K562 (cell line): ENCODE data around the gene MECP2.
A peak's percentile ranks its signal among the peaks of the same experiment; 100 is the strongest.

Experiments used
- DIDO1 ChIP-seq: fragments of 450-650 bp; IDR thresholded peaks from 2 replicates; pipeline ENCODE4 v1.6.1; 2016; ENCODE audit warnings: low read depth, missing biosample characterization, missing genetic modification characterization
- ETS2 ChIP-seq: IDR thresholded peaks from 2 replicates; pipeline ENCODE4 v1.6.1; 2016; ENCODE audit warnings: borderline replicate concordance, missing genetic modification characterization, mild to moderate bottlenecking, moderate library complexity, missing compliant biosample characterization; ENCODE audit not compliant: poor library complexity, severe bottlenecking
- GABPB1 ChIP-seq: sonication (generic); formaldehyde crosslinking; IDR thresholded peaks from 2 replicates; pipeline ENCODE4 v1.8.0; 2022; ENCODE audit warnings: mild to moderate bottlenecking, missing genetic modification reagents
- KLF16 ChIP-seq: IDR thresholded peaks from 2 replicates; pipeline ENCODE4 v1.6.1; 2016; ENCODE audit warnings: antibody characterized with exemption
- NR1H2 ChIP-seq: sonication (generic); formaldehyde crosslinking; IDR thresholded peaks from 2 replicates; pipeline ENCODE4 v1.4.0; 2020; ENCODE audit warnings: mild to moderate bottlenecking, missing genetic modification reagents
- PKNOX1 ChIP-seq: fragments of 450-650 bp; IDR thresholded peaks from 2 replicates; pipeline ENCODE4 v1.6.1; 2016
- POLR2A ChIP-seq: fragments of 450-650 bp; conservative IDR thresholded peaks from 2 replicates; pipeline ENCODE4 v1.6.1; 2016
- SMC3 ChIP-seq: conservative IDR thresholded peaks from 2 replicates; pipeline ENCODE4 v1.6.1; 2011; ENCODE audit warnings: low read depth, low read length, improper control_type of control experiment; ENCODE audit not compliant: insufficient read depth
- TRIM24 ChIP-seq, 2 experiments: fragments of 450-650 bp; IDR thresholded peaks; 2 replicates each; pipeline ENCODE4 v1.6.1; 2016
- ZNF274 ChIP-seq: IDR thresholded peaks from 2 replicates; pipeline ENCODE4 v1.6.1; 2011; ENCODE audit warnings: low read depth, mild to moderate bottlenecking, low read length, moderate library complexity, borderline replicate concordance
- ZNF507 ChIP-seq: conservative IDR thresholded peaks from 2 replicates; pipeline ENCODE4 v1.6.1; 2017; ENCODE audit warnings: missing genetic modification characterization, missing compliant biosample characterization
- TF ChIP-seq, protein P1 (sequence below): fragments of 450-650 bp; IDR thresholded peaks from 2 replicates; pipeline ENCODE4 v1.6.1; 2018; ENCODE audit not compliant: partially characterized antibody
- TF ChIP-seq, protein P2 (sequence below), 2 experiments: fragments of 450-650 bp; conservative IDR thresholded peaks; 2 replicates each; pipeline ENCODE4 v1.6.1; 2017; ENCODE audit warnings: mild to moderate bottlenecking in 2 of 2, moderate library complexity in 2 of 2
- TF ChIP-seq, protein P3 (sequence below): conservative IDR thresholded peaks from 2 replicates; pipeline ENCODE4 v1.6.1; 2011; ENCODE audit warnings: low read depth, mild to moderate bottlenecking, low read length; ENCODE audit not compliant: control insufficient read depth

- TF ChIP-seq, protein P1, sequence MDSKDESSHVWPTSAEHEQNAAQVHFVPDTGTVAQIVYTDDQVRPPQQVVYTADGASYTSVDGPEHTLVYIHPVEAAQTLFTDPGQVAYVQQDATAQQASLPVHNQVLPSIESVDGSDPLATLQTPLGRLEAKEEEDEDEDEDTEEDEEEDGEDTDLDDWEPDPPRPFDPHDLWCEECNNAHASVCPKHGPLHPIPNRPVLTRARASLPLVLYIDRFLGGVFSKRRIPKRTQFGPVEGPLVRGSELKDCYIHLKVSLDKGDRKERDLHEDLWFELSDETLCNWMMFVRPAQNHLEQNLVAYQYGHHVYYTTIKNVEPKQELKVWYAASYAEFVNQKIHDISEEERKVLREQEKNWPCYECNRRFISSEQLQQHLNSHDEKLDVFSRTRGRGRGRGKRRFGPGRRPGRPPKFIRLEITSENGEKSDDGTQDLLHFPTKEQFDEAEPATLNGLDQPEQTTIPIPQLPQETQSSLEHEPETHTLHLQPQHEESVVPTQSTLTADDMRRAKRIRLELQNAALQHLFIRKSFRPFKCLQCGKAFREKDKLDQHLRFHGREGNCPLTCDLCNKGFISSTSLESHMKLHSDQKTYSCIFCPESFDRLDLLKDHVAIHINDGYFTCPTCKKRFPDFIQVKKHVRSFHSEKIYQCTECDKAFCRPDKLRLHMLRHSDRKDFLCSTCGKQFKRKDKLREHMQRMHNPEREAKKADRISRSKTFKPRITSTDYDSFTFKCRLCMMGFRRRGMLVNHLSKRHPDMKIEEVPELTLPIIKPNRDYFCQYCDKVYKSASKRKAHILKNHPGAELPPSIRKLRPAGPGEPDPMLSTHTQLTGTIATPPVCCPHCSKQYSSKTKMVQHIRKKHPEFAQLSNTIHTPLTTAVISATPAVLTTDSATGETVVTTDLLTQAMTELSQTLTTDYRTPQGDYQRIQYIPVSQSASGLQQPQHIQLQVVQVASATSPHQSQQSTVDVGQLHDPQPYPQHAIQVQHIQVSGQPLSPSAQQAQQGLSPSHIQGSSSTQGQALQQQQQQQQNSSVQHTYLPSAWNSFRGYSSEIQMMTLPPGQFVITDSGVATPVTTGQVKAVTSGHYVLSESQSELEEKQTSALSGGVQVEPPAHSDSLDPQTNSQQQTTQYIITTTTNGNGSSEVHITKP = no peak
- TF ChIP-seq NR1H2 (CRISPR knock-in tag) (no peak), GABPB1 (CRISPR knock-in tag) (no peak), PKNOX1 (peak; percentile 16; the same call in 1 of the 2 replicates), DIDO1 (tag) (no peak), SMC3 (no peak), KLF16 (no peak), POLR2A (no peak), TRIM24 (IDR thresholded peaks at IDR 0.05) (no peak), ETS2 (tag) (no peak), ZNF274 (no peak), ZNF507 (tag) (no peak)
- TF ChIP-seq, protein P2, sequence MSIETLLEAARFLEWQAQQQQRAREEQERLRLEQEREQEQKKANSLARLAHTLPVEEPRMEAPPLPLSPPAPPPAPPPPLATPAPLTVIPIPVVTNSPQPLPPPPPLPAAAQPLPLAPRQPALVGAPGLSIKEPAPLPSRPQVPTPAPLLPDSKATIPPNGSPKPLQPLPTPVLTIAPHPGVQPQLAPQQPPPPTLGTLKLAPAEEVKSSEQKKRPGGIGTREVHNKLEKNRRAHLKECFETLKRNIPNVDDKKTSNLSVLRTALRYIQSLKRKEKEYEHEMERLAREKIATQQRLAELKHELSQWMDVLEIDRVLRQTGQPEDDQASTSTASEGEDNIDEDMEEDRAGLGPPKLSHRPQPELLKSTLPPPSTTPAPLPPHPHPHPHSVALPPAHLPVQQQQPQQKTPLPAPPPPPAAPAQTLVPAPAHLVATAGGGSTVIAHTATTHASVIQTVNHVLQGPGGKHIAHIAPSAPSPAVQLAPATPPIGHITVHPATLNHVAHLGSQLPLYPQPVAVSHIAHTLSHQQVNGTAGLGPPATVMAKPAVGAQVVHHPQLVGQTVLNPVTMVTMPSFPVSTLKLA (conservative IDR thresholded peaks at IDR 0.05) = no peak
- TF ChIP-seq, protein P3, sequence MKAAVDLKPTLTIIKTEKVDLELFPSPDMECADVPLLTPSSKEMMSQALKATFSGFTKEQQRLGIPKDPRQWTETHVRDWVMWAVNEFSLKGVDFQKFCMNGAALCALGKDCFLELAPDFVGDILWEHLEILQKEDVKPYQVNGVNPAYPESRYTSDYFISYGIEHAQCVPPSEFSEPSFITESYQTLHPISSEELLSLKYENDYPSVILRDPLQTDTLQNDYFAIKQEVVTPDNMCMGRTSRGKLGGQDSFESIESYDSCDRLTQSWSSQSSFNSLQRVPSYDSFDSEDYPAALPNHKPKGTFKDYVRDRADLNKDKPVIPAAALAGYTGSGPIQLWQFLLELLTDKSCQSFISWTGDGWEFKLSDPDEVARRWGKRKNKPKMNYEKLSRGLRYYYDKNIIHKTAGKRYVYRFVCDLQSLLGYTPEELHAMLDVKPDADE = no peak
Measured at GRCh38 chrX:153989973-153990655, 107.4 kb downstream of the MECP2 start.
